Suprapubic skin (tissue), 4 donors: ENCODE data around the gene EXOC7.
"Not testable (repeated sequence)": the region's sequence is repeated elsewhere in the genome, so short reads cannot be mapped to it uniquely, and the experiment has no call there.

Experiments
- EP300 ChIP-seq: sonication (generic); formaldehyde crosslinking; IDR thresholded peaks from one replicate; pipeline ENCODE4 v1.6.1; 2017; ENCODE audit warnings: antibody characterized with exemption
- POLR2A ChIP-seq, 2 donors: fragments of 450-650 bp; IDR thresholded peaks; one replicate each; pipeline ENCODE4 v1.6.1; 2017; ENCODE audit warnings: antibody characterized with exemption in 2 of 2, mild to moderate bottlenecking in 2 of 2, moderate library complexity in 2 of 2
- POLR2AphosphoS5 ChIP-seq, 3 donors: sonication (generic); formaldehyde crosslinking; IDR thresholded peaks; one replicate each; pipeline ENCODE4 v1.6.1; 2017; ENCODE audit warnings: antibody characterized with exemption in 3 of 3
- TF ChIP-seq, protein P1 (sequence below), 2 donors: fragments of 200-600 bp in 1 of 2; fragments of 450-650 bp in 1 of 2; sonication (generic) in 1 of 2; IDR thresholded peaks; one replicate each; pipeline ENCODE4 v1.5.1; 2016 to 2019; ENCODE audit warnings: antibody characterized with exemption in 2 of 2, mild to moderate bottlenecking in 1 of 2, moderate library complexity in 1 of 2

DNA sequence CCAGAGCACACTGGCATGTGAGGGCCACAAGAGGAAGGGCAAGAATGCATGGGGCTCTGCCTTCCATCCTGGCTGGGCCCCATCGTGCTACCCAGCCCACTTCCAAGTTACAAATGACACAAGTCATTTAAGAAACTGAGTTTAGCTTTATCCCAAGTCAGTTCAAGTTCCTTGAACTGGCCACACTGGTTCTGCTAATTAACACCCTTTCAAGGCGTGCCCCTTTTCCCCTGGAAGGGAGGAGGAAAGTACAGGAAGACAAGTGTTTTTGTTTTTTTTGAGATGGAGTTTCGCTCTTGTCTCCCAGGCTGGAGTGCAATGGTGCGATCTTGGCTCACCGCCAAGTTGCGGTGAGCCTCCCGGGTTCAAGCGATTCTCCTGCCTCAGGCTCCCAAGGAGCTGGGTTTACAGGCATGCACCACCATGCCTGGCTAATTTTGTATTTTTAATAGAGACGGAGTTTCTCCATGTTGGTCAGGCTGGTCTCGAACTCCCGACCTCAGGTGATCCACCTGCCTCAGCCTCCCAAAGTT, 59.0 kb downstream of the EXOC7 start:
- TF ChIP-seq, protein P1, sequence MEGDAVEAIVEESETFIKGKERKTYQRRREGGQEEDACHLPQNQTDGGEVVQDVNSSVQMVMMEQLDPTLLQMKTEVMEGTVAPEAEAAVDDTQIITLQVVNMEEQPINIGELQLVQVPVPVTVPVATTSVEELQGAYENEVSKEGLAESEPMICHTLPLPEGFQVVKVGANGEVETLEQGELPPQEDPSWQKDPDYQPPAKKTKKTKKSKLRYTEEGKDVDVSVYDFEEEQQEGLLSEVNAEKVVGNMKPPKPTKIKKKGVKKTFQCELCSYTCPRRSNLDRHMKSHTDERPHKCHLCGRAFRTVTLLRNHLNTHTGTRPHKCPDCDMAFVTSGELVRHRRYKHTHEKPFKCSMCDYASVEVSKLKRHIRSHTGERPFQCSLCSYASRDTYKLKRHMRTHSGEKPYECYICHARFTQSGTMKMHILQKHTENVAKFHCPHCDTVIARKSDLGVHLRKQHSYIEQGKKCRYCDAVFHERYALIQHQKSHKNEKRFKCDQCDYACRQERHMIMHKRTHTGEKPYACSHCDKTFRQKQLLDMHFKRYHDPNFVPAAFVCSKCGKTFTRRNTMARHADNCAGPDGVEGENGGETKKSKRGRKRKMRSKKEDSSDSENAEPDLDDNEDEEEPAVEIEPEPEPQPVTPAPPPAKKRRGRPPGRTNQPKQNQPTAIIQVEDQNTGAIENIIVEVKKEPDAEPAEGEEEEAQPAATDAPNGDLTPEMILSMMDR (IDR thresholded peaks at IDR 0.05) = not testable (repeated sequence)
- TF ChIP-seq POLR2A (IDR thresholded peaks at IDR 0.05); POLR2AphosphoS5 (IDR thresholded peaks at IDR 0.05); EP300: not testable (repeated sequence)
